ENCODE results near the gene MRPL54. TPM values are rescaled to one million over a fixed set of nuclear protein-coding genes. Genes with fewer than 3 reads are reported as not detected.

Gene MRPL54
- total RNA-seq, 1 donor from 2014 or later: 59.4 TPM

GRCh38 chr19:3721887-3722442 is 40.5 kb upstream of the MRPL54 start:
- no peak for TF ChIP-seq CTCF (IDR thresholded peaks at IDR 0.05)
- Histone ChIP-seq H3K4me3 (peak overlapping the region; percentile 48), H3K27ac (no peak overlapping the region), H3K4me1 (peaks cover 15% of the 10 kb centered on the region), H3K27me3 (ENCODE audit: low read depth) (peaks cover 45% of the 10 kb centered on the region), H3K36me3 (no peaks in the 10 kb centered on the region), H3K9me3 (no peaks in the 10 kb centered on the region)
- intact Hi-C loops (cut with DNase I): no loop called here
- DNase-seq (no peak), ATAC-seq (no peak)

- intact Hi-C loops (cut with DNase I): no loop called here
- Histone ChIP-seq H3K36me3 (no peaks in the 10 kb centered on the region), H3K4me3 (peak overlapping the region; percentile 48), H3K27me3 (ENCODE audit: low read depth) (peaks cover 45% of the 10 kb centered on the region), H3K27ac (no peak overlapping the region), H3K4me1 (peaks cover 15% of the 10 kb centered on the region), H3K9me3 (no peaks in the 10 kb centered on the region)
- DNase-seq (peak; percentile 60), ATAC-seq (peak; percentile 28)
- TF ChIP-seq CTCF (IDR thresholded peaks at IDR 0.05): no peak
These were observed 39.9 kb upstream of the MRPL54 start for GRCh38 chr19:3722443-3723109.

GRCh38 chr19:3723110-3723488 is 39.4 kb upstream of the MRPL54 start:
- peaks cover 45% of the 10 kb centered on the region for H3K27me3 ChIP-seq (ENCODE audit: low read depth)
- peaks cover 15% of the 10 kb centered on the region for H3K4me1 ChIP-seq
- no peaks in the 10 kb centered on the region for H3K9me3 ChIP-seq
- H3K27ac ChIP-seq: no peak overlapping the region
- TF ChIP-seq CTCF (IDR thresholded peaks at IDR 0.05): no peak
- H3K36me3 ChIP-seq: no peaks in the 10 kb centered on the region
- no peak overlapping the region for H3K4me3 ChIP-seq
- ATAC-seq: no peak
- intact Hi-C loops (cut with DNase I): no loop called here
- DNase-seq: no peak

GRCh38 chr19:3723883-3724282 is 38.6 kb upstream of the MRPL54 start:
- no peak overlapping the region for H3K4me3 ChIP-seq
- TF ChIP-seq CTCF (IDR thresholded peaks at IDR 0.05): no peak
- no peaks in the 10 kb centered on the region for H3K9me3 ChIP-seq
- no peak for ATAC-seq
- no peak overlapping the region for H3K27ac ChIP-seq
- intact Hi-C loops (cut with DNase I): no loop called here
- no peaks in the 10 kb centered on the region for H3K36me3 ChIP-seq
- no peak for DNase-seq
- H3K4me1 ChIP-seq: peaks cover 15% of the 10 kb centered on the region
- peaks cover 42% of the 10 kb centered on the region for H3K27me3 ChIP-seq (ENCODE audit: low read depth)

- no peak overlapping the region for H3K27ac ChIP-seq
- TF ChIP-seq CTCF (IDR thresholded peaks at IDR 0.05): no peak
- no peak for DNase-seq
- H3K4me3 ChIP-seq: no peak overlapping the region
- peaks cover 15% of the 10 kb centered on the region for H3K4me1 ChIP-seq
- no peaks in the 10 kb centered on the region for H3K9me3 ChIP-seq
- peaks cover 29% of the 10 kb centered on the region for H3K27me3 ChIP-seq (ENCODE audit: low read depth)
- no peak for ATAC-seq
- no peaks in the 10 kb centered on the region for H3K36me3 ChIP-seq
- intact Hi-C loops (cut with DNase I): no loop called here
These were observed 37.4 kb upstream of the MRPL54 start for GRCh38 chr19:3725121-3725520.

Measured in lower lobe of right lung (tissue), 2 donors.